ENCODE measurements around the gene CACHD1.

GRCh38 chr1:64478594-64479470, 8.9 kb downstream of the CACHD1 start:
- TF ChIP-seq CTCF (IDR thresholded peaks at IDR 0.05) (no peak), POLR2A (IDR thresholded peaks at IDR 0.05) (no peak), POLR2AphosphoS5 (IDR thresholded peaks at IDR 0.05) (no peak)
